ENCODE results near the gene WSCD2. TPM values are rescaled to one million over a fixed set of nuclear protein-coding genes. Genes with fewer than 3 reads are reported as not detected.

WSCD2 gene
- total RNA-seq, 1 donor from 2014 or later: 1.4 TPM

GRCh38 chr12:108198043-108198442 lies 69.0 kb downstream of the WSCD2 start:
- Mint-ChIP-seq H3K36me3 (ENCODE audit: unreplicated experiment) (no peaks in the 10 kb centered on the region), H3K27ac (ENCODE audit: unreplicated experiment) (no peak overlapping the region), H3K27me3 (ENCODE audit: unreplicated experiment) (peaks cover 5% of the 10 kb centered on the region), H3K4me3 (ENCODE audit: unreplicated experiment) (no peak overlapping the region), H3K4me1 (ENCODE audit: low read depth, unreplicated experiment) (no peaks in the 10 kb centered on the region), H3K9me3 (ENCODE audit: unreplicated experiment) (peaks cover 4% of the 10 kb centered on the region)
- TF ChIP-seq CTCF (IDR thresholded peaks at IDR 0.05; ENCODE audit: partially characterized antibody, unreplicated experiment): no peak
- DNase-seq: no peak

GRCh38 chr12:108199106-108199505 lies 70.0 kb downstream of the WSCD2 start:
- TF ChIP-seq CTCF (IDR thresholded peaks at IDR 0.05; ENCODE audit: partially characterized antibody, unreplicated experiment): no peak
- no peaks in the 10 kb centered on the region for H3K36me3 Mint-ChIP-seq (ENCODE audit: unreplicated experiment)
- H3K4me1 Mint-ChIP-seq (ENCODE audit: low read depth, unreplicated experiment): no peaks in the 10 kb centered on the region
- no peak overlapping the region for H3K27ac Mint-ChIP-seq (ENCODE audit: unreplicated experiment)
- no peak for DNase-seq
- H3K9me3 Mint-ChIP-seq (ENCODE audit: unreplicated experiment): peaks cover 4% of the 10 kb centered on the region
- no peak overlapping the region for H3K4me3 Mint-ChIP-seq (ENCODE audit: unreplicated experiment)
- H3K27me3 Mint-ChIP-seq (ENCODE audit: unreplicated experiment): peaks cover 8% of the 10 kb centered on the region

GRCh38 chr12:108201808-108202207 lies 72.7 kb downstream of the WSCD2 start:
- Mint-ChIP-seq H3K27me3 (ENCODE audit: unreplicated experiment) (peaks cover 8% of the 10 kb centered on the region), H3K27ac (ENCODE audit: unreplicated experiment) (no peak overlapping the region), H3K9me3 (ENCODE audit: unreplicated experiment) (peaks cover 7% of the 10 kb centered on the region), H3K4me3 (ENCODE audit: unreplicated experiment) (no peak overlapping the region), H3K36me3 (ENCODE audit: unreplicated experiment) (no peaks in the 10 kb centered on the region), H3K4me1 (ENCODE audit: low read depth, unreplicated experiment) (peaks cover 2% of the 10 kb centered on the region)
- no peak for DNase-seq
- no peak for TF ChIP-seq CTCF (IDR thresholded peaks at IDR 0.05; ENCODE audit: partially characterized antibody, unreplicated experiment)

- Mint-ChIP-seq H3K27ac (ENCODE audit: unreplicated experiment) (no peak overlapping the region), H3K4me1 (ENCODE audit: low read depth, unreplicated experiment) (peaks cover 2% of the 10 kb centered on the region), H3K9me3 (ENCODE audit: unreplicated experiment) (peaks cover 8% of the 10 kb centered on the region), H3K36me3 (ENCODE audit: unreplicated experiment) (no peaks in the 10 kb centered on the region), H3K27me3 (ENCODE audit: unreplicated experiment) (peaks cover 20% of the 10 kb centered on the region), H3K4me3 (ENCODE audit: unreplicated experiment) (no peak overlapping the region)
- TF ChIP-seq CTCF (IDR thresholded peaks at IDR 0.05; ENCODE audit: partially characterized antibody, unreplicated experiment): no peak
- no peak for DNase-seq
Observed at GRCh38 chr12:108204117-108204987, 75.3 kb downstream of the WSCD2 start.

GRCh38 chr12:108205864-108206263 lies 76.8 kb downstream of the WSCD2 start:
- Mint-ChIP-seq H3K36me3 (ENCODE audit: unreplicated experiment) (no peaks in the 10 kb centered on the region), H3K27me3 (ENCODE audit: unreplicated experiment) (peaks cover 22% of the 10 kb centered on the region), H3K9me3 (ENCODE audit: unreplicated experiment) (peaks cover 9% of the 10 kb centered on the region), H3K4me3 (ENCODE audit: unreplicated experiment) (no peak overlapping the region), H3K4me1 (ENCODE audit: low read depth, unreplicated experiment) (peaks cover 2% of the 10 kb centered on the region), H3K27ac (ENCODE audit: unreplicated experiment) (no peak overlapping the region)
- no peak for TF ChIP-seq CTCF (IDR thresholded peaks at IDR 0.05; ENCODE audit: partially characterized antibody, unreplicated experiment)
- DNase-seq: no peak
